ENCODE data around the gene HBA1. TPM values are rescaled to one million over a fixed set of nuclear protein-coding genes. Genes with fewer than 3 reads are reported as not detected.
"Not testable (repeated sequence)": the region's sequence is repeated elsewhere in the genome, so short reads cannot be mapped to it uniquely, and the experiment has no call there.

HBA1 gene
- 100 to 1,000 TPM in 1 of 2 donors, not detected in 1; 174 TPM for total RNA-seq

GRCh38 chr16:176477-177382, at the start of gene HBA1:
Gene HBA1 (plus strand): TSS chr16:176680. CDS start chr16:176717, 37 bp downstream.
- H3K27ac ChIP-seq; DNase-seq (ENCODE audit: low spot score); H3K4me3 ChIP-seq; ATAC-seq (ENCODE audit: insufficient number of reproducible peaks, low FRiP score, low read depth); H3K36me3 ChIP-seq; H3K9me3 ChIP-seq: not testable (repeated sequence)
- H3K4me1 ChIP-seq (ENCODE audit: control insufficient read depth in 1 of 2, low read depth in 2 of 2): peaks cover 14 to 17% of the 10 kb centered on the region in 2 donors
- H3K27me3 ChIP-seq (replicated peaks; ENCODE audit: insufficient read depth): peaks cover 27% of the 10 kb centered on the region

DNA sequence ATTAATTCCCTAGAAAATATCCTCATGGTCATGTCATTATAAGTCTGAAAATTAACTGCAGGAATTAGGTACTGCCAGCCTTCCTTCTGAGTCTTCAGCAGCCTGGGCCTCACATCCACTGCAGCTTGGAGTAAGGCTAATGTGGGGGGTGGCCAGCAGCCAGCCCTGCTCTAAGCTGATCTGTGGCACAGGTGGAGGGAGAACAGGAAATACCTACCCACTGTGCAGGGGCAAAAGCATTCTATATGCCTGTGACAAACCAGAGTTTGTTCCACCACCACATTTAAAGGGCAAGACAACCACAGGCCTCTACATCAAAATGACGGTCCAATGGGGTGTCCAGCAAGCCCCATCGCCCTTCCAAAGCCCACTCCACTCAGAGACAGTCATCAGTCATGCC, 47.4 kb upstream of the HBA1 start:
- Histone ChIP-seq H3K36me3 (no peaks in the 10 kb centered on the region), H3K27me3 (replicated peaks; ENCODE audit: insufficient read depth) (no peaks in the 10 kb centered on the region), H3K27ac (no peak overlapping the region), H3K9me3 (no peaks in the 10 kb centered on the region), H3K4me3 (no peak overlapping the region), H3K4me1 (ENCODE audit: control insufficient read depth in 1 of 2, low read depth in 2 of 2) (no peaks in the 10 kb centered on the region)
- no peak for ATAC-seq (ENCODE audit: insufficient number of reproducible peaks, low FRiP score, low read depth)
- DNase-seq (ENCODE audit: low spot score): no peak
- TF ChIP-seq, protein P1, sequence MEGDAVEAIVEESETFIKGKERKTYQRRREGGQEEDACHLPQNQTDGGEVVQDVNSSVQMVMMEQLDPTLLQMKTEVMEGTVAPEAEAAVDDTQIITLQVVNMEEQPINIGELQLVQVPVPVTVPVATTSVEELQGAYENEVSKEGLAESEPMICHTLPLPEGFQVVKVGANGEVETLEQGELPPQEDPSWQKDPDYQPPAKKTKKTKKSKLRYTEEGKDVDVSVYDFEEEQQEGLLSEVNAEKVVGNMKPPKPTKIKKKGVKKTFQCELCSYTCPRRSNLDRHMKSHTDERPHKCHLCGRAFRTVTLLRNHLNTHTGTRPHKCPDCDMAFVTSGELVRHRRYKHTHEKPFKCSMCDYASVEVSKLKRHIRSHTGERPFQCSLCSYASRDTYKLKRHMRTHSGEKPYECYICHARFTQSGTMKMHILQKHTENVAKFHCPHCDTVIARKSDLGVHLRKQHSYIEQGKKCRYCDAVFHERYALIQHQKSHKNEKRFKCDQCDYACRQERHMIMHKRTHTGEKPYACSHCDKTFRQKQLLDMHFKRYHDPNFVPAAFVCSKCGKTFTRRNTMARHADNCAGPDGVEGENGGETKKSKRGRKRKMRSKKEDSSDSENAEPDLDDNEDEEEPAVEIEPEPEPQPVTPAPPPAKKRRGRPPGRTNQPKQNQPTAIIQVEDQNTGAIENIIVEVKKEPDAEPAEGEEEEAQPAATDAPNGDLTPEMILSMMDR (IDR thresholded peaks at IDR 0.05): no peak

GRCh38 chr16:130533-131173, 45.8 kb upstream of the HBA1 start:
- ATAC-seq (ENCODE audit: insufficient number of reproducible peaks, low FRiP score, low read depth) (no peak), DNase-seq (ENCODE audit: low spot score) (no peak)
- no peaks in the 10 kb centered on the region for H3K4me1 ChIP-seq (ENCODE audit: control insufficient read depth in 1 of 2, low read depth in 2 of 2)
- H3K4me3 ChIP-seq: no peak overlapping the region
- H3K27me3 ChIP-seq (replicated peaks; ENCODE audit: insufficient read depth): no peaks in the 10 kb centered on the region
- no peaks in the 10 kb centered on the region for H3K9me3 ChIP-seq
- no peak overlapping the region for H3K27ac ChIP-seq
- H3K36me3 ChIP-seq: no peaks in the 10 kb centered on the region
- TF ChIP-seq, protein P1 (IDR thresholded peaks at IDR 0.05): no peak

DNA sequence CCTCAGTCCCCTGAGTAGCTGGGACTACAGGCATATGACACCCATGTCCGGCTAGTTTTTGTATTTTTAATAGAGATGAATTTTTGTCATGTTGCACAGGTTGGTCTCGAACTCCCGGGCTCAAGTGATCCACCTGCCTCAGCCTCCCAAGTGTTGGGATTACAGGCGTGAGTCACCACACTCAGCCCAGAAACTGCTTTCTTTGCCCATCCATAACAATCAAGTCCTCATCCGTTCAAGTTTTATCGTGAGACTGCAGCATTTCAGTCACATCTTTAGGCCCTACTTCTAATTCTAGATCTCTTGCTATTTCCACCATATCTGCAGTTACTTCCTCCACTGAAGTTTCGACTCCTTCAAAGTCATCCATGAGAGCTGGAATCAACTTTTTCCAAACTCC, 44.4 kb upstream of the HBA1 start:
- Histone ChIP-seq H3K27ac (no peak overlapping the region), H3K27me3 (replicated peaks; ENCODE audit: insufficient read depth) (no peaks in the 10 kb centered on the region), H3K9me3 (no peaks in the 10 kb centered on the region), H3K4me1 (ENCODE audit: control insufficient read depth in 1 of 2, low read depth in 2 of 2) (peaks cover 0 to 2% of the 10 kb centered on the region in 2 donors), H3K36me3 (no peaks in the 10 kb centered on the region), H3K4me3 (no peak overlapping the region)
- TF ChIP-seq, protein P1 (IDR thresholded peaks at IDR 0.05): no peak
- ATAC-seq (ENCODE audit: insufficient number of reproducible peaks, low FRiP score, low read depth) (no peak), DNase-seq (ENCODE audit: low spot score) (no peak)

- no peaks in the 10 kb centered on the region for H3K36me3 ChIP-seq
- H3K4me3 ChIP-seq: no peak overlapping the region
- no peak overlapping the region for H3K27ac ChIP-seq
- TF ChIP-seq, protein P1 (IDR thresholded peaks at IDR 0.05): no peak
- ATAC-seq (ENCODE audit: insufficient number of reproducible peaks, low FRiP score, low read depth) (no peak), DNase-seq (ENCODE audit: low spot score) (no peak)
- H3K4me1 ChIP-seq (ENCODE audit: control insufficient read depth in 1 of 2, low read depth in 2 of 2): peaks cover 5 to 10% of the 10 kb centered on the region in 2 donors
- no peaks in the 10 kb centered on the region for H3K27me3 ChIP-seq (replicated peaks; ENCODE audit: insufficient read depth)
- H3K9me3 ChIP-seq: no peaks in the 10 kb centered on the region
Observed at GRCh38 chr16:133716-134115, 42.8 kb upstream of the HBA1 start.

All from thoracic aorta (tissue), 2 donors.